Measurements from ENCODE around the gene SZRD1.

DNA sequence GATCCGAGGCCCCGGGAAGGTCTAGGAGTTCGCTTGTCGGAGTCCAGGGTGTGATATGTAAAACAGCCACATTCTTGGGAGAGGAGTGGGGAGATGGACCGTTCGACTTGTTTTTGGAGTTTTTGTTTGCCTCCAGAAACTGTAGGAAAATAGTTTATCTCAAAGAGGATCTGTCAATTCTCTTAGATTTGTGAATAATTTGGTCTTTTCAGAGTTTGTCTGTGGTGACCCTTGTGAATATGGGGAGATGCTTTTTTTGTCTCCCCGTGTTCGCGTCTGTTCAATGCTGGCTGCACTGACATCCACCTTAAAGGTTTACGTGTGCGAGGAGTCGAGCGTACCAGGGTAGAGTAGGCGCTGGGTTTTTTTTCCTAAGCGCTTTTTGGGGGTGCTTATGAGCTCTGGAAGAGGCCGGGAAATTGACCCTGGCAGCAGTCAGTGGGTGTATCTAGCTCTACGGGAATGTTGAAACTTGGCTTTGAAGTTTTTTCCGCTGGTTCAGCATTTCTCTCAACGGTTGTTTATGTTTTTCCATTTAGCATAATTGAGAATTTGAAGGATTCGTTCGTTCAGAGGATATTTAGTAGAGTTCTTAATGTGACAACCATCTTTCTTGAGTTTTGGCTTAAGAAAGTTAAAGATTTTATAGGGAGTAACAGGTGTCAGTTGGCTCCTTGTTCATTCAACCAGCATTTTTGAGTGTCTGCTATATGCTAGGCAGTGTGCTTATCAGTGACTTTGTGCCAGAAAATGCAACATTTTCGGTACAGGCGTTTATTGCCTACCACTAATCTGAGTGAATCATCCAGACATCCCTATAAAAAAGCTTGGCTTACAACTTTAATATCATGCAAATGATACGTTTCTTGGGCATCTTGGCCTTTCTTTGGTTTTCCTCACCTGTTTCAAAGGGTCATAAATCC is 1.2 kb downstream of the SZRD1 start:
- TF ChIP-seq, protein P1, sequence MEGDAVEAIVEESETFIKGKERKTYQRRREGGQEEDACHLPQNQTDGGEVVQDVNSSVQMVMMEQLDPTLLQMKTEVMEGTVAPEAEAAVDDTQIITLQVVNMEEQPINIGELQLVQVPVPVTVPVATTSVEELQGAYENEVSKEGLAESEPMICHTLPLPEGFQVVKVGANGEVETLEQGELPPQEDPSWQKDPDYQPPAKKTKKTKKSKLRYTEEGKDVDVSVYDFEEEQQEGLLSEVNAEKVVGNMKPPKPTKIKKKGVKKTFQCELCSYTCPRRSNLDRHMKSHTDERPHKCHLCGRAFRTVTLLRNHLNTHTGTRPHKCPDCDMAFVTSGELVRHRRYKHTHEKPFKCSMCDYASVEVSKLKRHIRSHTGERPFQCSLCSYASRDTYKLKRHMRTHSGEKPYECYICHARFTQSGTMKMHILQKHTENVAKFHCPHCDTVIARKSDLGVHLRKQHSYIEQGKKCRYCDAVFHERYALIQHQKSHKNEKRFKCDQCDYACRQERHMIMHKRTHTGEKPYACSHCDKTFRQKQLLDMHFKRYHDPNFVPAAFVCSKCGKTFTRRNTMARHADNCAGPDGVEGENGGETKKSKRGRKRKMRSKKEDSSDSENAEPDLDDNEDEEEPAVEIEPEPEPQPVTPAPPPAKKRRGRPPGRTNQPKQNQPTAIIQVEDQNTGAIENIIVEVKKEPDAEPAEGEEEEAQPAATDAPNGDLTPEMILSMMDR (IDR thresholded peaks at IDR 0.05), result no peak
- TF ChIP-seq POLR2A (IDR thresholded peaks at IDR 0.05), result no peak
